DND-41 (cell line): ENCODE data around the gene RAMP3.

ENCODE experiments used
- EZH2 ChIP-seq: IDR thresholded peaks from 3 replicates; pipeline ENCODE4 v1.6.1; 2012; ENCODE audit warnings: borderline replicate concordance, low read depth, mild to moderate bottlenecking, moderate library complexity, low read length, inconsistent platforms; ENCODE audit not compliant: severe bottlenecking
- TF ChIP-seq, protein P1 (sequence below): IDR thresholded peaks from 2 replicates; pipeline ENCODE4 v1.5.1; 2012; ENCODE audit warnings: borderline replicate concordance, low read length, moderate library complexity, mild to moderate bottlenecking; ENCODE audit not compliant: poor library complexity, severe bottlenecking; ENCODE audit errors: extremely low read depth

DNA sequence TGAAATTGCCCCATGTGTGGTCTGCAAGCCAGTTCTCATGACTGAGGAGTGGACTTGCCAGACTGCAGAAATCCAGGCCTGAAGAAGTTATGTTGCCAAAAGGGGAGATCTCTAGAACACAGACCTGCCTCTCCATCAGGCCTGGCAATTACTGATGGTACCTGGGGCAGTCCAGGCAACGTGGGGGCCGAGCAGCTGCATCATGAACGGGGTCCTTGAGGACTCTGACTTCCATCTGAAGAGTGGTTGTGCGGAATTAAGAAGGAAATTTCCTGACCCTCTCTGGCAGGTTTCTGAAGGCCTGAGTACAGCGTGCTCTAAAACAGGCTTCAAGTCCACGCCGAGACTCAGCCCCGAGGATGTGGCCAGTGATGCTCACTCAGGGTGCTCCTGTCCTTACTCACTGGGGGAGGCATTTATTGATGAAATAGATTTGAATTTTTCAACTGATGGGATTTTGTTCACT is 30.4 kb downstream of the RAMP3 start:
- TF ChIP-seq, protein P1, sequence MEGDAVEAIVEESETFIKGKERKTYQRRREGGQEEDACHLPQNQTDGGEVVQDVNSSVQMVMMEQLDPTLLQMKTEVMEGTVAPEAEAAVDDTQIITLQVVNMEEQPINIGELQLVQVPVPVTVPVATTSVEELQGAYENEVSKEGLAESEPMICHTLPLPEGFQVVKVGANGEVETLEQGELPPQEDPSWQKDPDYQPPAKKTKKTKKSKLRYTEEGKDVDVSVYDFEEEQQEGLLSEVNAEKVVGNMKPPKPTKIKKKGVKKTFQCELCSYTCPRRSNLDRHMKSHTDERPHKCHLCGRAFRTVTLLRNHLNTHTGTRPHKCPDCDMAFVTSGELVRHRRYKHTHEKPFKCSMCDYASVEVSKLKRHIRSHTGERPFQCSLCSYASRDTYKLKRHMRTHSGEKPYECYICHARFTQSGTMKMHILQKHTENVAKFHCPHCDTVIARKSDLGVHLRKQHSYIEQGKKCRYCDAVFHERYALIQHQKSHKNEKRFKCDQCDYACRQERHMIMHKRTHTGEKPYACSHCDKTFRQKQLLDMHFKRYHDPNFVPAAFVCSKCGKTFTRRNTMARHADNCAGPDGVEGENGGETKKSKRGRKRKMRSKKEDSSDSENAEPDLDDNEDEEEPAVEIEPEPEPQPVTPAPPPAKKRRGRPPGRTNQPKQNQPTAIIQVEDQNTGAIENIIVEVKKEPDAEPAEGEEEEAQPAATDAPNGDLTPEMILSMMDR: no peak
- no peak for TF ChIP-seq EZH2
